HCT116 (cell line): ENCODE data around the gene HAT1. TPM values are rescaled to one million over a fixed set of nuclear protein-coding genes. Genes with fewer than 3 reads are reported as not detected.

Experiments used
- ATAC-seq: fragments of 200-7000 bp; cut with Tn5 transposase; 2 replicates; pipeline ENCODE4 v1.9.1; 2020; ENCODE audit warnings: mild to moderate bottlenecking, moderate library complexity
- BruUV-seq: library from RNA; stranded (reverse); fragments of 400-500 nt; replicated peaks from 2 replicates; lab custom pipeline; 2021; lab: Mats Ljungman, UMichigan
- CTCF ChIA-PET: fragments of 300-600 bp; sonication (Branson Sonifier 250); formaldehyde crosslinking; loops from one replicate; lab custom pipeline; 2021; ENCODE audit warnings: antibody characterized with exemption; lab: Charles Lee
- POLR2A ChIA-PET: fragments of 300-600, 350-600 bp; sonication (Branson Sonifier 250); formaldehyde crosslinking; loops from one replicate; lab custom pipeline; 2021; ENCODE audit warnings: antibody characterized with exemption; lab: Charles Lee
- RAD21 ChIA-PET, 2 experiments: fragments of 300-600 bp; sonication (Branson Sonifier 250); formaldehyde crosslinking; loops; one replicate each; lab custom pipeline; 2023; ENCODE audit warnings: low total read pairs in 2 of 2; ENCODE audit not compliant: uncharacterized antibody in 2 of 2, unreplicated experiment in 2 of 2, low non-redundant PET in 1 of 2; lab: Charles Lee
- DNase-seq: peaks from one replicate; pipeline ENCODE4 v3.0.0-alpha.2; 2010; ENCODE audit warnings: low read depth, low spot score
- H2AFZ ChIP-seq: fragments of 200-600 bp; shearing (Covaris generic), sonication (generic); 2 replicates; pipeline ENCODE4 v1.6.1; 2017; ENCODE audit warnings: low read depth, mixed run types, mixed read lengths, antibody characterized with exemption, low read length; ENCODE audit not compliant: poor library complexity, severe bottlenecking
- H3K27ac ChIP-seq: 2 replicates; pipeline ENCODE4 v1.5.1; 2012; ENCODE audit warnings: low read depth, low read length
- H3K27me3 ChIP-seq: fragments of 200-600 bp; sonication (generic); 2 replicates; pipeline ENCODE4 v1.6.1; 2016; ENCODE audit warnings: mixed run types, low read length, mixed read lengths; ENCODE audit not compliant: insufficient read depth
- H3K36me3 ChIP-seq, 2 experiments: fragments of 200-500 bp in 1 of 2; fragments of 200-600 bp in 1 of 2; sonication (Bioruptor generic) in 1 of 2; sonication (generic) in 1 of 2; 2 replicates each; pipeline versions ENCODE4 v1.5.1 to v1.6.1; 2014 to 2016; ENCODE audit warnings: low read length in 2 of 2, inconsistent platforms in 1 of 2, mixed read lengths in 1 of 2, mixed run types in 1 of 2; ENCODE audit not compliant: insufficient read depth in 2 of 2, control insufficient read depth in 1 of 2
- H3K4me1 ChIP-seq, 2 experiments: fragments of 200-600 bp in 1 of 2; sonication (generic) in 1 of 2; 2 replicates each; pipeline versions ENCODE4 v1.5.1 to v1.6.1; 2012 to 2017; ENCODE audit warnings: low read length in 2 of 2, inconsistent platforms in 1 of 2, mild to moderate bottlenecking in 1 of 2, mixed read lengths in 1 of 2, mixed run types in 1 of 2, moderate library complexity in 1 of 2; ENCODE audit not compliant: insufficient read depth in 2 of 2, control insufficient read depth in 1 of 2
- H3K4me2 ChIP-seq: fragments of 200-600 bp; sonication (generic); 2 replicates; pipeline ENCODE4 v1.6.1; 2017; ENCODE audit warnings: mixed run types, low read length, mixed read lengths
- H3K4me3 ChIP-seq, 2 experiments: fragments of 200-600 bp in 1 of 2; sonication (generic) in 1 of 2; replicated peaks in 1 of 2; 2 replicates each; pipeline ENCODE4 v1.5.1; 2011 to 2016; ENCODE audit warnings: low read length in 2 of 2, control low read depth in 1 of 2, low read depth in 1 of 2, mild to moderate bottlenecking in 1 of 2, mixed read lengths in 1 of 2, mixed run types in 1 of 2
- H3K79me2 ChIP-seq: fragments of 200-600 bp; sonication (generic); 2 replicates; pipeline ENCODE4 v1.6.1; 2017; ENCODE audit warnings: mild to moderate bottlenecking, mixed run types, low read length, moderate library complexity, mixed read lengths; ENCODE audit not compliant: insufficient read depth
- H3K9ac ChIP-seq: fragments of 200-600 bp; sonication (generic); 2 replicates; pipeline ENCODE4 v1.6.1; 2016; ENCODE audit warnings: low read length, mixed read lengths
- H3K9me2 ChIP-seq: fragments of 200-600 bp; sonication (generic), shearing (Covaris generic); 2 replicates; pipeline ENCODE4 v1.6.1; 2017; ENCODE audit warnings: mixed run types, mild to moderate bottlenecking, moderate library complexity; ENCODE audit not compliant: insufficient read depth
- H3K9me3 ChIP-seq, 2 experiments: fragments of 200-500 bp in 1 of 2; fragments of 200-600 bp in 1 of 2; sonication (Bioruptor generic) in 1 of 2; sonication (generic) in 1 of 2; 2 replicates each; pipeline ENCODE4 v1.6.1; 2014 to 2017; ENCODE audit warnings: low read length in 2 of 2, mixed read lengths in 2 of 2, inconsistent platforms in 1 of 2, low read depth in 1 of 2, mild to moderate bottlenecking in 1 of 2, mixed run types in 1 of 2, moderate library complexity in 1 of 2; ENCODE audit not compliant: control insufficient read depth in 1 of 2, insufficient read depth in 1 of 2
- H4K20me1 ChIP-seq: fragments of 200-600 bp; sonication (generic), shearing (Covaris generic); 2 replicates; pipeline ENCODE4 v1.6.1; 2017; ENCODE audit warnings: mixed run types, mild to moderate bottlenecking, moderate library complexity; ENCODE audit not compliant: insufficient read depth
- CEBPB ChIP-seq: IDR thresholded peaks from 2 replicates; pipeline ENCODE4 v1.6.1; 2012; ENCODE audit warnings: low read depth
- RAD21 ChIP-seq: IDR thresholded peaks from 2 replicates; pipeline ENCODE4 v1.6.1; 2012; ENCODE audit warnings: low read depth, mild to moderate bottlenecking
- SIN3A ChIP-seq: IDR thresholded peaks from 2 replicates; pipeline ENCODE4 v1.6.1; 2012; ENCODE audit warnings: low read depth
- SRF ChIP-seq: IDR thresholded peaks from 2 replicates; pipeline ENCODE4 v1.6.1; 2012; ENCODE audit warnings: low read depth
- YY1 ChIP-seq: IDR thresholded peaks from 2 replicates; pipeline ENCODE4 v1.6.1; 2011; ENCODE audit warnings: low read length, low read depth, moderate library complexity, mild to moderate bottlenecking; ENCODE audit not compliant: insufficient replicate concordance; ENCODE audit errors: extremely low read depth
- intact Hi-C: fragments of 100-400 bp; cut with micrococcal nuclease; formaldehyde crosslinking; loops from 2 replicates; pipeline ENCODE4 v1.10.0; 2022
- total RNA-seq: library from RNA; stranded (reverse); gene quantifications from one replicate; pipeline ENCODE4 v1.2.1, GENCODE V29; 2021; ENCODE audit not compliant: unreplicated experiment
- TF ChIP-seq, protein P1 (sequence below): IDR thresholded peaks from 2 replicates; pipeline ENCODE4 v1.6.1; 2012
- TF ChIP-seq, protein P2 (sequence below), 3 experiments: fragments of 200-600 bp in 1 of 3; sonication (generic) in 1 of 3; IDR thresholded peaks in 2 of 3; conservative IDR thresholded peaks in 1 of 3; 2 replicates each; pipeline ENCODE4 v1.5.1; 2012 to 2017; ENCODE audit warnings: low read depth in 2 of 3, low read length in 2 of 3, antibody characterized with exemption in 1 of 3, borderline replicate concordance in 1 of 3, control low read depth in 1 of 3, mild to moderate bottlenecking in 1 of 3, mixed read lengths in 1 of 3, mixed run types in 1 of 3, moderate library complexity in 1 of 3; ENCODE audit not compliant: insufficient read depth in 1 of 3

The HAT1 gene
- total RNA-seq, 1 experiment from 2014 or later: 72.6 TPM

DNA sequence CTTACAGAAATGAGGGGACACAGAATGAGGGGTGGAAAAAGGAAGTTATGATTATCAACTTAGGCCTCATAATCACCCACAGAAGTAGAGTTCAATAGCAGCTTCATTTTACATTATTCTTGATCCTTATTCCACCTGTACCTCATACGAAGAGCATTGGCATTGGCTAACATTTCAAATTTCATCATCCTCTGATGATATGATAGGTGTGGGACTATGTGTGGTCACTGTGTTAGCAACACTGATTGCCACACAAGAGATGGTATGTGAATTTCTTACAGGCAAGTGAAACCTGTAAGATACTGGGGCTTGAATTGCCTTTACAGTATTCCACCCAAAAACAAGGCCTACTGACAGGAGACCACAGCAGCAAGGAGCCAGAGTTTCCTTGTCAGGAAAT is 14.0 kb upstream of the HAT1 start:
- ATAC-seq (no peak), DNase-seq (no peak)
- no peaks in the 10 kb centered on the region for H3K36me3 ChIP-seq
- H3K4me1 ChIP-seq: peaks cover 0 to 7% of the 10 kb centered on the region in 2 experiments; a peak in 2 of 4 replicates
- no peaks in the 10 kb centered on the region for H3K79me2 ChIP-seq
- no peak overlapping the region for H3K27ac ChIP-seq
- no peaks in the 10 kb centered on the region for H3K27me3 ChIP-seq
- BruUV-seq: no TSS peak
- H2AFZ ChIP-seq: no peak overlapping the region
- no peak overlapping the region for H3K4me2 ChIP-seq
- ChIA-PET POLR2A (no interaction called here), RAD21 (no interaction called here), CTCF (no interaction called here)
- intact Hi-C loops: no loop called here
- H3K9me2 ChIP-seq: no peaks in the 10 kb centered on the region
- no peaks in the 10 kb centered on the region for H4K20me1 ChIP-seq
- H3K4me3 ChIP-seq: no peak overlapping the region
- H3K9ac ChIP-seq: no peak overlapping the region
- no peaks in the 10 kb centered on the region for H3K9me3 ChIP-seq
- TF ChIP-seq, protein P1, sequence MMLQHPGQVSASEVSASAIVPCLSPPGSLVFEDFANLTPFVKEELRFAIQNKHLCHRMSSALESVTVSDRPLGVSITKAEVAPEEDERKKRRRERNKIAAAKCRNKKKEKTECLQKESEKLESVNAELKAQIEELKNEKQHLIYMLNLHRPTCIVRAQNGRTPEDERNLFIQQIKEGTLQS: no peak
- TF ChIP-seq YY1 (no peak), RAD21 (no peak), CEBPB (no peak), SRF (no peak)
- TF ChIP-seq, protein P2, sequence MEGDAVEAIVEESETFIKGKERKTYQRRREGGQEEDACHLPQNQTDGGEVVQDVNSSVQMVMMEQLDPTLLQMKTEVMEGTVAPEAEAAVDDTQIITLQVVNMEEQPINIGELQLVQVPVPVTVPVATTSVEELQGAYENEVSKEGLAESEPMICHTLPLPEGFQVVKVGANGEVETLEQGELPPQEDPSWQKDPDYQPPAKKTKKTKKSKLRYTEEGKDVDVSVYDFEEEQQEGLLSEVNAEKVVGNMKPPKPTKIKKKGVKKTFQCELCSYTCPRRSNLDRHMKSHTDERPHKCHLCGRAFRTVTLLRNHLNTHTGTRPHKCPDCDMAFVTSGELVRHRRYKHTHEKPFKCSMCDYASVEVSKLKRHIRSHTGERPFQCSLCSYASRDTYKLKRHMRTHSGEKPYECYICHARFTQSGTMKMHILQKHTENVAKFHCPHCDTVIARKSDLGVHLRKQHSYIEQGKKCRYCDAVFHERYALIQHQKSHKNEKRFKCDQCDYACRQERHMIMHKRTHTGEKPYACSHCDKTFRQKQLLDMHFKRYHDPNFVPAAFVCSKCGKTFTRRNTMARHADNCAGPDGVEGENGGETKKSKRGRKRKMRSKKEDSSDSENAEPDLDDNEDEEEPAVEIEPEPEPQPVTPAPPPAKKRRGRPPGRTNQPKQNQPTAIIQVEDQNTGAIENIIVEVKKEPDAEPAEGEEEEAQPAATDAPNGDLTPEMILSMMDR (IDR thresholded peaks at IDR 0.05 in 2 of 3, conservative IDR thresholded peaks at IDR 0.05 in 1 of 3; ENCODE audit: borderline replicate concordance in 1 of 3, insufficient read depth in 1 of 3, low read depth in 2 of 3, low read length in 2 of 3): no peak
- TF ChIP-seq, all 23 proteins: peak for 0

DNA sequence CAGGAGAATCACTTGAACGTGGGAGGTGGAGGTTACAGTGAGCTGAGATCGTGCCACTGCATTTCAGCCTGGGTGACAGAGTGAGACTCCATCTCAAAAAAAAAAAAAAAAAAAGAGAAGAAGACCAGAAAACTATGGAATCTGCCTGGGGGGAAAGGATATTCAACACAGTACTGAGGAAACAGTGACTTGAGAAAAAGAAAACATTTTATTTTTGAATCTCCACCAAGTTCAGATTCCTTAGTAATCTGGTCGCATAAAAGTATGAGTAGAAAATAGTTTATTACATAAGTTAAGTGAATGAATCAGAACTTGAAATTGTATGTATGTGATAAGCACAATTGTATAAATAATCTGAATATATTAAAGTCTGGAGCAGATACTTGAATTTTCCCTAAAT is 13.0 kb upstream of the HAT1 start:
- Histone ChIP-seq H3K9me3 (no peaks in the 10 kb centered on the region), H3K79me2 (no peaks in the 10 kb centered on the region), H3K4me1 (peaks cover 0 to 7% of the 10 kb centered on the region in 2 experiments; a peak in 2 of 4 replicates), H3K27me3 (no peaks in the 10 kb centered on the region), H3K27ac (no peak overlapping the region), H3K9ac (no peak overlapping the region), H3K4me2 (no peak overlapping the region), H4K20me1 (no peaks in the 10 kb centered on the region), H3K4me3 (no peak overlapping the region), H3K9me2 (no peaks in the 10 kb centered on the region), H3K36me3 (no peaks in the 10 kb centered on the region), H2AFZ (no peak overlapping the region)
- CTCF ChIA-PET: no interaction called here
- no peak for TF ChIP-seq SIN3A
- DNase-seq (no peak), ATAC-seq (no peak)
- POLR2A ChIA-PET: no interaction called here
- no TSS peak for BruUV-seq
- intact Hi-C loops: no loop called here
- RAD21 ChIA-PET: no interaction called here
